Left forelimb (tissue), 1 donor: ENCODE data around the gene MED27.

Experiments used
- DNase-seq: peaks from one replicate; pipeline ENCODE4 v3.0.0-alpha.2; 2018; ENCODE audit warnings: low spot score

The MED27 gene

DNA sequence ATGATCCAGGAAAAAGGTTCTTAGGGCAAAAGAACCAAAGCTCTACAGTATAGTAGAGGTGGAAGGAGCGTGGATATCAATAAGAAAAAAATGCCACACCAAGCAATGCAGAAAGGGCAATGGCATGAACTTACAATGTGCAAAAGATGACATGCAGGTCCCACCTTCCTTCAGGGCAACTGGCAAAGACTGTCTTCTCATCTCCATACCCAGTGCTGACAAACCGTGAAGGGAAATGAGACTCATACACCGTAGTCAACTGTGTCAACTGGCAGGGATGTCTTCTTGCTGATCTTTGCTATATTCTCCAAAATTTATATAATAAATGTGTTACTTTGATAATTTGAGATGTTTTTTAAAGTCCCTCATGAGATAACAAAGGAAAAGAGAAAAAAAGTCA, 36.0 kb downstream of the MED27 start:
- DNase-seq, result no peak

DNA sequence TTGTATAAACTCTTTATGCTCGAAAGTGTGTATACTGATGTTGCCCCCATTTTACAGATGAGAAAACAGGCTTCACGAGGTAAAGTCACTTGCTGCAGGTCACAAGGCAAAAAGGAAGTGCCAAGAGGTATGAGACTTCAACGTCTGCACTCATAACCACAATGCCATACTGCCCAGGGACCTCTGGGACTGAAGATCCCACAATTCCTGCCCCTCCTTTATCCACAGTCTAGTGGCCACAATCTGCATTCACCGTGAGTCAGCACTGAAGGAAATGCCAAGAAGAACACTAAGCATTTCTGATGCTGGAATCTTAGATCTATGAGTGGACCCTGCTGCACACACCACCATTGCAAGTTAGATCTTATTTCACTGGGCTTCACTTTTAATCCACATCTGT, 37.3 kb downstream of the MED27 start:
- no peak for DNase-seq

DNA sequence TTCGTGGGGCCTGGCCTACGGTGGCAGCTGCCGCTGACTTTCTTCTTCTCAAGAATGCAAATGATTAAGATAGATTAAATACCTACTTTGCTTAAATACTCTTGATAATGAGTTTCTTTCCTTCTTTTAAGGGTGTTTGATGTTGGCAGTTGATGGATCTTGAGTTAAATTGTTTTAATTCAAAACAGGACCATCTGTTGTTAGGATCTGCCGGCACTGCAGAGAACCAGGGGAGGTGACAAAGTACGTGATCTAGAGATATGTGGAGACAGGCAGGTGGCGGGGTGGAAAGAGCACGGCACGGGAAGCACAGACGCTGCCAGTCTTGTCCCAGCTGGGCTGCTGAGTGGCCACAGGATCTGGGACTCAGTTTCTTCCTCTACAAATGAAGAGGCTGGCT, 37.9 kb downstream of the MED27 start:
- no peak for DNase-seq

DNA sequence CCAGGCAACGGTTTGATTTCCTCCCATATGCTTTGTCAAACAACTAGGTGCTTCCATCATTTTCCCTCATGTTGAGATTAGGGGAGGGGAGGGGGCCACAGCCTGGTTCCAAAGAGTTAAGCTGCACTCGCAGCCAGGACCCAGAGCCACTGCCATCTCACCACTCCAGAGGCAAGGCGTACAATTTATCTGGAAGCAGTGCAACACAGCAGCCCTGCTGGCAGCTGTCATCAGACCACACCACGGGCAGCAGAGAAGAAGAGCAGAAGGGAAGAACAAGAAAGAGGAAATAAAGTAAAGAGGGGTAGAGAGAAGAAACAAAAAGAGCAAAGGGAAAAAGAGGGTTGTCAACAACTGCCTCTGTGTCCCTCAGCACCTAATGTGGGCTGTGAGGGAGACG, 38.9 kb downstream of the MED27 start:
- no peak for DNase-seq

DNA sequence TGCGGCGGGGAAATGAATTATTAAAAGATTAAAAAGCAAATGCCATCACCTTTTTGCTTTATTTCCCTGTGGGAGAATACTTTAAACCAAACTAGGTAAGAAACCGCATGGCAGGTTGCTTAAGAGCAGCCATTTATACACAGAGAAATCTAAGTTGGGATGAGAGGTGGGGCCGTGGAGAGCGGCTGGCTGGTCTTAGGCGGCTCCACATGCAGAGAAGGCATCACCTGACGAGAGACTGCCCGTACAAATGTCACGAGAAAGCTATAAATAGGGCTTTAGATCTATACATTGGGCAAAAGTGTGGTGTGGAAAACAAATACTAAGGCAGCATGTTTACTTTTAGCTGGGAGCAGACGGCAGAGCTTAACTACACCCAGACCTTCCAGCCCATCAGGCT, 39.4 kb downstream of the MED27 start:
- DNase-seq, result no peak

DNA sequence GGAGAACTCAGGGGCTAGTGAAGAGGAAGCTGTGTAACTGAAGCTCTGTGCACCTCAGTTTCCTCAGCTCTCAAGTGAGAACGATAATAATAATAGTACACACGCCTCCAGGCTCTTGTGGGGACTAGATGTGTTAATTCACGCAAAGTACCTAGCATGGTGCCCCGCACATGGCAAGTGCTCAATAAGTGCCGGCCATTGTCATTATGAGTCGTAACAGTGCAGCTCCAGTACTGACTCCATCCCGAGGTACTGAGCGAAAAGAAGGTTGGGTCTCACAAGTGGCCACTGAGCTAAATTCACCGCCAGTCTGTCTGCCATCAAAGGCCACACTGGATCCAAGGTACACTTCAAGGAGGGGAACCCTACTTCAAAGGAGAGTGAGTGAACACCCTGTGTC, 40.4 kb downstream of the MED27 start:
- DNase-seq, result no peak

DNA sequence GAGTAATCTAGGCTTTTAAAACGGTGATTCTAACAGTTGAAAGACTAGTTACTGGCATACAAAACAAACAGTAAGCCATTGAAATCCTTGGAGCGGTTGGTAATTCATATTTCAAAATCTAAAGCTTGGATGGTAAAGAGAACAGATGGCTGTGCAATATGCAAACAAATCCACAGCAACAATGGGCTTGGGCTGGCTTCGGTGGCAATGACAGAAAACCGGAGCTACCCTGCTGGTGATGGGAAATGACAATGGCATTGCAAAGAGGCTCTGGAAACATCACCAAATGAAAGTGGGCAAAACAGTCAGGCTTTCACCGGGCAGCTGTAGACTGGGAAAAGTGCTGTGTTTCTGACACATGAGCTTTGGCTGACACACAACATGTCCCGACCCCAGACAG, 42.2 kb downstream of the MED27 start:
- no peak for DNase-seq

DNA sequence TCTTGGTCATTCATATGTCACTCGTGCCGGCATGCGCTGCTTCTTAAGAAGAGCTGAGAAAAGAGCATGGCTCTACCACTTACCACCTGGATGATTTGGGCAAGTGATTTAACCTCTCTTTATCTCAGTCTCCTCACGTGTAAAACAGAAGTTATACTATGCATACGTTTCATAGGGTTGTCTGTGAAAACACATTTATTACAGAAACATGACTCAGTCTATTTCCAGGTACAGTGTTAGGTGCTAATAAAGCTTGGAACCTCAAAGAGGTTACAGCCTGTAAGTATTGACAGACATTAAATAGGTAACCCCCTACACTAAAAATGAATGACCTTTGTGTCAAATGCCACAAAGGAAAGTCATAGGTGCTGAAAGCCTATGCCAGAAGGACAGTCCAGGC, 43.1 kb downstream of the MED27 start:
- no peak for DNase-seq

DNA sequence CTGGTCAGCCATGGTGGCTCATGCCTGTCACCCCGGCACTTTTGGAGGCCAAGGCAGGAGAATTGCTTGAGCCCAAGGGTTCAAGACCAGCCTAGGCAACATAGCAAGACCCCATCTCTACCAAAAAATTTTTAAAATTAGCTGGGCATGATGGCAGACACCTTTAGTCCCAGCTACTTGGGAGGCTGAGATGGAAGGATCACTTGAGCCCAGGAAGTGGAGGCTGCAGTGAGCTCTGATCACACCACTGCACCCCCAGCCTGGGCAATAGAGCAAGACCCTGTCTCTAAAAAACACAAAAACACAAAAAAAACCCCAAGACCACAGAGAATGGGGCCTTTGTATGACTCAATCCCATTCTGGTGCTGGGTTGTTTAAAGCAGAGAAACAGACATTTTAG, 44.0 kb downstream of the MED27 start:
- no peak for DNase-seq

DNA sequence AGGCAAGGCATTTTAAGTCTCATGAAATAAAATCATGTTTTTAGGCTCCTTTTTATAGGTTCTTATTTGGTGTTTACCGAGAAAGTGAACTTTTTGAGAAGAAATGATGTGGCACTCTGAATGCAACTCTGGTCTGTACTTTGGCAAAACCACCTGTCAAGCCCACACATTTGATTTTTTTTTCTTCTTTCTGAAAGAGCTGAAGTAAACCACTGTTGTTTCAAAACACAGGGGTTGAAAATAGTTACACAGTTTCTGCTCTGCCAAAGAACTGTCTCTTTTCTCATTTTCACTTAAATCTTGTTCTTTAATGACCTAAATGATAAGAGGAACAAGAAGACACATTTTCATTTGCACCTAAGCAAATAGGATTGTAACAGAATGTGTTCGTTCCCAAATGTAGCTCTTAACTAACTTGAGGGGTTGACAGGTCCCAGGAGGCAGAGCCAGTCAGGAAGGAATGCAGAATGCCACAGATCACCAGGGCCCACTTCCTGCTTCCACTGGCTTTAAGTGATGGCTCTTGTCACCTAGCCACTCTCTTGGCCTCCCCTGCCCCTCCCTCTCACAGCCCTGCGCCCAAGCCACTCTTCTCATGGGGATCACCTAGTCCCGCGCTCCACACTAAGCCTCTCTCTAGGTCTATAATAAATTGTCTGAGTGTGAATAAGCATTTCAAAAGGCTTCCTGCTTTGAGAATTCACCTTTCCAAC, 47.3 kb downstream of the MED27 start:
- DNase-seq, result no peak

DNA sequence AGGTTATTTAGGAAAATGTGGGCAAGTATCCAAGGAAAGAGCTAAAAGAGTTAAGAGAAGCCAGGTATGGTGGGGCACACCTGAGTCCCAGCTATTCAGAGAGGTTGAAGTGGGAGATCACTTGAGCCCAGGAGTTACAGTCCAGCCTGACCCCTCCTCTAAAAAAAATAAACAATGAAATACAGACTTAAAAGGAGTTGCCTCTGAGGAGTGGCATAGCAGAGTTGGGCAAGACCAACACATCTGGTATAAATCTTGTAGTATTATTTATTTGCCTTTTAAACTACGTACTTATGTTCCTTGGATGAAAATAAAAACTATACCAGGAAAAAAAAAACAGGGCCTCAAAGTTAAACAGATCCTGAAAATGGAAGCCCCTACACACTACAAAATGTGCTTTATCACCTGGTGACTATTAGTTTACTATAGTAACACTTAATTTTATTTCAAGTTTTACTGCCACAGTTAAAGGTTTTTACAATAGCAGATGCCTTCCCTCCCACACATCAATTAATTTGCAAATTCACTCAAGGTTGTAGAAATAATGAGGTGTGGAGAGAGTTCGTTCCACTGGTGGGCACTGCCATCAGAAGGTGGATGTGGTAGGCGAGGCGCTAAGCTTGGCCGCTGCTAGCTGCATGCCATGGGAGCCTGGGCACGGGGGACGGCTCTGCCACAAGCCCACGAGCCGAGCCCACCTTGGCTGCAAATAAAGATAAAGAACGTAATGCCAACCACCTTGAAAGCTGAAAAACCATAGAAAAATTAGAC, 48.0 kb downstream of the MED27 start:
- no peak for DNase-seq

DNA sequence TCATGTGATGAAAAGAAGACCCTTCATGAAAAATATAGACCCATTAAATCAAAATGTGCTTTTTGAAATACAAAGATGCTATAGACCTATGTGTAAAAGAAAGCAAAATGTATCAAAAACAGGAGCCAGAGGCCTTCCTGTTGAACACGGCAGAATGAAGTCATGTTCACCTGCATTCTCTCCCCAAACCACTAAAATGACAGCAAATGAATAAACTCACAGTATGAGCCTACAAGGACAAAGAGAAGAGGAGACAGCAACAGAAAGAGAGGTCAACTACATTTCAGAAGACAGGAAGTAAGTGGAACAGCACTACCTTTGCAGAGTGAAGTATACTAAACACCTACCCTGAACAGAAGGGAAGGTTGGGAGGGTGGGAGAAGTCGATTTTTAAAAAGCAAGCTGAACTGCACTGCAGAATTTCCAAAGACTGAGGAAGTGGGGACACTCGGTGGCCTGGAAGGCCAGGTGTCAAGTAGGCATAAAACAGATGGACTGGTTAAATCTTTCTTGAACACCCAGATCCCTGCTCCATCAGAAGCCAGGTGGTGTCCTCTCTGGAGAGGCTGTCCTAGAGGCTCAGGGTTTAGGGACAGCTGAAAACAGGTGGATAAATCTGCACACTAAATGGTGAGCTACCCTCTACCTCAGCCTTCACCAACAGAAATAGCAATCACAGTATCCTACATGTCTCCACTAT, 48.9 kb downstream of the MED27 start:
- DNase-seq, result no peak

DNA sequence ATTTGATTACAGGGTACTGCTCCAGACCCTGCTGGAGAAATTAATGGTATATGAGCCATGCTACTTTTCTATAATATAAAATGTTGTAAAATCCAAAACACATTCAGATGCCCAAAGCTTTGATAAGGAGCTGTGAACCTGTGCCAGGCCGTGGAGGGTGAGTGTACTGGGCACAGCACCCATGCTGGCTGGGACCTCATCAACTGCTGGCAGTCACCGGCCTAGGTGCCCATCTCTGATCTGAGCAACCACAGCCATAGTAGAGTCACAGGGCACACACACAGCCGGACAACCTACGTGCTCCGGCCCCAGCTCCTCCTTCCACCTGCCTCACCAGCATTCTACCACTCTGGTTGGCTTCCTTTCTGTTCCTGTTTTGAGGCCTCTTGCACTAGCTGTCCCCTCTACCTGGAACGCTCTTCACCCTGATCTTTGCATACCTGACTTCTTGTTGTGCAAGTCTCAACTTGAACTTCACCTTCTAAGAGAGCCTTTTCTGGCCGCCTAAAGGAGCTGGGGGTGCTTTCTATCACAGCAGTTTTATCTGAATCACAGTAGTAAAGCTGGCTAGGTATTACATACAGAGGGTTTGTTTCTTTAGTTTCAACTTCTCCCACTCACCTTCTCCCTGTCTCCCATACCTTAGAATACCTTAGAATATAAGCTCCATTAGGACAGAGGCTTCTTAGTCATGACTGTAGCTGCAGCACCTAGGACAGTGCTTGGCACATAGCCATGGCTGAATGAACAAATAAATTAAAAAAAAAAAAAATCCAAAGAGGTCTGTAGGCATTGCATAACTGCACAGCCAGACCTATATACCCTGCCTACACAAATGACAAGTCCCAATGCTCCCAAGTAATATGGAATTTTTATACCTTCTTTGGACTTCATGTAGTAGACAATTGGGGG, 51.7 kb downstream of the MED27 start:
- no peak for DNase-seq

DNA sequence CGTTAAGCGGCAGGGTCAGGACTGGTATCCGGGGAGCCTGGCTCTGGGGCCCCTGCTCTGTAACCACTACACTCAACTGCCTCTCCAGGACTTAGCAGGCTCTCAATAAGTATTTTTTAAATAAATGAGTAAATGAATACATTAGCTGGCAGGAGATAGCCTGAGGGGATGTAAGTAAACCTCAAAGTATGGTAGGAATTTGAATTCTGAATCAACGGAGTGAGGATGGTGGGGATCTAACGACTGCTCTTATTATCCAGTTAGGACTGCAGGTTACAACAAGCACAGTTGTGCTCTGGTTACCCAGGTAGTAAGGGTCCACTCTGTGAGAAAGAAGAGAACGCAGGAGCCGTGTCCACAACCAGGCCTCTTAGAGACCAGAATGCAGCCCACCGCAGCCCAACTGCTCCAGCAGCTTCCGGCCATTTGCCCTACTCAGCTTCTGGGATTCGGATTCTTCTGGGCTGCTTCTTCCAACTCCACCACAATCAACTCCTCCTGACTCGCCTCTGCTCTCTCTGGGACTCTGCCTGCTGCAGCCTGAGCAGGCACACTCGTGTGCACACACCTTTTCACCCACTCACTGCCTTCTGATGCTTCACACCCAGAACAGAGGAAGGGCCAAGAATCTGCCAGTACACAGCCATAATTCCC, 52.6 kb downstream of the MED27 start:
- DNase-seq, result no peak

DNA sequence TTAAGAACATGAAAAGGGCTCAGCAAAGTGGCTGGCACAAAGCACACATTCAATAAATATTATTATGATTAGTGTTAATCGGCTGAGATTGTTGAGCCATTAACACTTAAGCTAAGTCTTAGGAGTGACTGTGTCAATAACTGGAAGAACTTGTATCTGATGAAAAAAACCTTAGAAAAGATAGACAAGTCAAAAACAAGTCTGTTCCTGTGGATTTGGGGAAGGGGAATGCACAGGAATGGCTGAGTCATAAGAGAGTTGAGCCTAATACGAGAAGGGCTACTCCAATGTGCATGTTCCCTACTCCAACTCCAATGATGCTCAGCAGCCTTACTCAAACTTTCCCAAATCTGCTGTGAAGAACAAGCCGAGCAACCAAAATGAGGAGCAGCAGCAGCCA, 53.9 kb downstream of the MED27 start:
- no peak for DNase-seq

DNA sequence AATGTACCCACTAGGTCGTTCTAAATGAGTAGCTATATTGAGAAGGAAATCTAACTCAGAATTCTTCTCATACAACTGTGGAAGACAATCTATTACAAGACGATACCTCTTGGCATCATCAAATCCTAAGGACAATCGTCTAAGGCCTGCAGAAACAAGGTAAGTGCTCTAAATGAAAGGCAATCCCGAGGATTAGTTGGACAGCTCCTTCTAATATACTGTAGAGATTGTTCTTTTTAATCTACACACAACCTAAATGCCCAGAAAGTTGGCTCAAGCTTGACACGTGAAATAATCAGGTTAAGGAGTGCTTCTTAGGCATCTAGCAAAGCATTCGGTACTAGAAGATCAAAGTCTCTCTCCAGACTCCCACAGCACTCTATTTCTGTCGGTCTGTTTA, 55.1 kb downstream of the MED27 start:
- no peak for DNase-seq

DNA sequence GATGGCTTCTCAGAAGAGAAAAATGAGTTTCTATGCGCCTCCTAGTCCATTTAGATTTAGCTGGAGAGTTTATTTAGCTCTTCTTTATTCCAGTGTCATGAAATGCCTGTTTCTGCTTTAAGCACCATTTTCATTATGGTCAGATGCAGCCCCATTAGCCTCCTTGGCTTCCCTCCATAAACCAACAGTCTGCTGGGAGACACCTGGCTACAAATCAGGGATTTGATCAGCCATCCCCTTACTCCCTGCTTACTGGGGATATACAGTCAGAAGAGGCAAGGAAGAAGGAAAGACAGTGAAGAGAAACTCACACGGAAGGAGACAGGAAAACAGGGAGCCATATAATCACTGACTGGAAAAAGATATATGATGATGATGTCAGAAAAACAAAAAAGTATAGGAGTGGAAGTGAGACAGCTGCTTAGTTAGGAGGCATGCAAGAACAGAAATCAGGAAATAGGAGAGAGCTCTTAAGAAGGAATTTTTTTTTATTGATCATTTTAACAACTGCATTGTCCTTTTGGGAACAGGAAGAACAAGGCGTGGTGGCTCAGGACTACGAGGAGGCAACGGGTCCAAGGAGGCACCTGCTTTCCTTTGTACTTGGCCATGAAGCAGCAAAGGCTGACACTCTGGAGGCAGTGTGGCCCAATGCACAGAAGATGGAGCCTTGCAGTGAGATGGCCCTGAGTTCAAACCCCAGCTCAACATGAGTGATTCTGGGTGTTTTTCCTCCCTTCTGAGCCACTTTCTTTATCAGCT, 56.1 kb downstream of the MED27 start:
- no peak for DNase-seq

DNA sequence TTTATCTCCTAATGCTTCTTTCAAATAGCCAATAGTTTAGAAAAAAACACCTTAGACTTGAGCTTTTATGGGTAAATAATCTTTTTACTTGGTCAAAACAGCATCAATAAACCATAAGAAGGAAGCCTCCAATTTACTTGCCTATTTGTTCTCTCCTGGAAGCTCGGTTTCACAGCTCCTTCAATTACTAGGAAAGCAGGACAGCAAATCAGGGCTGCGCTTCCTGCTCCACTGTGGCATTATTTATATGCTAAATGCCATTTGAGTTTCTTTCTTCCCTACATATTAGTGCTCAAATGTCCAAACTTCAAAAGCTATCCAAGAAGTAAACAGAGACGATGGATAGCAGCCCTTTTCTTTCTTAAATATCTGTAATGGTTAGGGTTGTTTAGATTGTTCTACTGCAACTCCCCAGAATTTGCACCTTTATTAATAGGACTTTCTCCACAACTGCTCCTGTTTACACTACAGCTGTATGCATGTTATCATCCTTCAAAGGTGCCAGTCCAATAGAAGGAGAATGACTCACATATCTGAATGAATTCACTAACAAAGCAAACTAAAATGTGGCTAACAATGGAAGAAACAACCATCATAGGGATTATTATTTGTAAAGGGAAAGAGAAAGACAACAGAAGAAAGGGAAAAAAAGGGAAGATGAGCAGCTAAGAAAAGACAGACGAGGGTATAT, 58.7 kb downstream of the MED27 start:
- DNase-seq, result no peak

DNA sequence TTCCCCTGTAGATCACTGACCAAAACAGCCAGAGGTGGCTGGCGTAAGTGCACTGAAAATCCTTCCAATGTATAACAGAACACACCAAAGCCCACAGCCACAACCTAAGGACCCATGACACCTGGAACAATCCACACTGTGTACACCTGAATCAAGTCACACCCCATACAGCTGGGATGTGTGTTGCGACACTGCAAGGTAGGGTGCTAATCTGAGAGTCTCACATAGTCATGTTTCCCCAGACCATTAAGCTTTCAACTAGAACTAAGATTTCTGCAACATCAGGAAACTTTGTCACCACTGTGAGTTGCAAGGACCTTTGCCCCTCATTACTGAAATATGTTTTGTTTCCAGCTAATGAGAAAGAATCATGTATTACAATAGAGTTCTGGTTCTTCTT, 59.4 kb downstream of the MED27 start:
- DNase-seq, result no peak

DNA sequence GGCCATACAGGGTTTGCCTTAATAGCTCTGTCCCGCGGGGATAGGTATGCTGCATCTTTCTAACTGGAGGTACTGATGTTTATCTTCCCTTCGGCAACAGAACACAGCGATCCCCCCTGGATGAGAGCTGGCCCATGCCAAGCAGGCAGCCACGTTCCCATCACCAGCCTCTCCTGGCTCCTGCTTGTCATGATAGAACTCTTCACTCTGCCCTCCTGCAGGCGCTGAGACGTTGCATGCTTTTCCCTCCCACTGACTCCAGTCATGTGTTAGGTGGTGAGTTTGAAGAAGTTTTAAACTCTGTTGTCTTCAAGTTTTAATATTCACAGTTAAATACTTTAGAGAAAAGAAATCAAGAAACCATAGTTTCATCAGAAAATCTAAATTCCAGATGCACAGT, 60.0 kb downstream of the MED27 start:
- no peak for DNase-seq
